ENCODE results near the gene OAS1. TPM values are rescaled to one million over a fixed set of nuclear protein-coding genes. Genes with fewer than 3 reads are reported as not detected.

The OAS1 gene
- total RNA-seq, 1 experiment from 2014 or later: 23.6 TPM

GRCh38 chr12:112870267-112870980 lies 36.3 kb upstream of the OAS1 start:
- Histone ChIP-seq H3K27me3 (ENCODE audit: low read length) (0 out of 2 replicates have a peak, but pooled peaks cover 2% of the 10 kb centered on the region), H3K79me2 (ENCODE audit: low read length) (no peaks in the 10 kb centered on the region), H3K9me2 (replicated peaks; ENCODE audit: insufficient read depth, low read length) (no peaks in the 10 kb centered on the region), H3K27ac (ENCODE audit: low read length) (no peak overlapping the region), H3K4me1 (ENCODE audit: low read length) (no peaks in the 10 kb centered on the region), H3K36me3 (ENCODE audit: insufficient read depth, low read length) (no peaks in the 10 kb centered on the region), H3K4me3 (ENCODE audit: low read length) (no peak overlapping the region), H4K20me1 (ENCODE audit: insufficient read depth, low read depth, low read length) (no peaks in the 10 kb centered on the region; the same call in 1 of the 2 replicates), H3K4me2 (ENCODE audit: low read depth, low read length, poor library complexity, severe bottlenecking) (no peak overlapping the region), H3K9ac (ENCODE audit: low read length) (no peak overlapping the region), H2AFZ (ENCODE audit: low read length) (no peak overlapping the region), H3K9me3 (ENCODE audit: low read length) (no peaks in the 10 kb centered on the region)
- DNase-seq: no peak

- Histone ChIP-seq H4K20me1 (ENCODE audit: insufficient read depth, low read depth, low read length) (no peaks in the 10 kb centered on the region; the same call in 1 of the 2 replicates), H3K79me2 (ENCODE audit: low read length) (no peaks in the 10 kb centered on the region), H3K9me3 (ENCODE audit: low read length) (no peaks in the 10 kb centered on the region), H3K4me2 (ENCODE audit: low read depth, low read length, poor library complexity, severe bottlenecking) (no peak overlapping the region), H3K9ac (ENCODE audit: low read length) (no peak overlapping the region), H3K27me3 (ENCODE audit: low read length) (no peaks in the 10 kb centered on the region), H3K27ac (ENCODE audit: low read length) (no peak overlapping the region), H3K36me3 (ENCODE audit: insufficient read depth, low read length) (no peaks in the 10 kb centered on the region), H3K4me1 (ENCODE audit: low read length) (no peaks in the 10 kb centered on the region), H2AFZ (ENCODE audit: low read length) (no peak overlapping the region), H3K9me2 (replicated peaks; ENCODE audit: insufficient read depth, low read length) (no peaks in the 10 kb centered on the region), H3K4me3 (ENCODE audit: low read length) (no peak overlapping the region)
- DNase-seq: no peak
Observed at GRCh38 chr12:112875608-112876007, 31.2 kb upstream of the OAS1 start.

- Histone ChIP-seq H4K20me1 (ENCODE audit: insufficient read depth, low read depth, low read length) (no peaks in the 10 kb centered on the region; the same call in 1 of the 2 replicates), H3K9me3 (ENCODE audit: low read length) (no peaks in the 10 kb centered on the region), H3K4me3 (ENCODE audit: low read length) (no peak overlapping the region), H3K79me2 (ENCODE audit: low read length) (no peaks in the 10 kb centered on the region), H3K27me3 (ENCODE audit: low read length) (no peaks in the 10 kb centered on the region), H3K4me1 (ENCODE audit: low read length) (no peaks in the 10 kb centered on the region), H3K27ac (ENCODE audit: low read length) (no peak overlapping the region), H3K4me2 (ENCODE audit: low read depth, low read length, poor library complexity, severe bottlenecking) (no peak overlapping the region), H2AFZ (ENCODE audit: low read length) (no peak overlapping the region), H3K9me2 (replicated peaks; ENCODE audit: insufficient read depth, low read length) (no peaks in the 10 kb centered on the region), H3K36me3 (ENCODE audit: insufficient read depth, low read length) (no peaks in the 10 kb centered on the region), H3K9ac (ENCODE audit: low read length) (no peak overlapping the region)
- no peak for DNase-seq
Observed at GRCh38 chr12:112876506-112876905, 30.3 kb upstream of the OAS1 start.

- no peaks in the 10 kb centered on the region for H3K4me1 ChIP-seq (ENCODE audit: low read length)
- no peak overlapping the region for H2AFZ ChIP-seq (ENCODE audit: low read length)
- H3K4me2 ChIP-seq (ENCODE audit: low read depth, low read length, poor library complexity, severe bottlenecking): no peak overlapping the region
- no peak overlapping the region for H3K9ac ChIP-seq (ENCODE audit: low read length)
- H3K36me3 ChIP-seq (ENCODE audit: insufficient read depth, low read length): no peaks in the 10 kb centered on the region
- H4K20me1 ChIP-seq (ENCODE audit: insufficient read depth, low read depth, low read length): no peaks in the 10 kb centered on the region; the same call in 1 of the 2 replicates
- no peak overlapping the region for H3K4me3 ChIP-seq (ENCODE audit: low read length)
- H3K9me3 ChIP-seq (ENCODE audit: low read length): no peaks in the 10 kb centered on the region
- no peak overlapping the region for H3K27ac ChIP-seq (ENCODE audit: low read length)
- H3K27me3 ChIP-seq (ENCODE audit: low read length): no peaks in the 10 kb centered on the region
- no peak for DNase-seq
- no peaks in the 10 kb centered on the region for H3K79me2 ChIP-seq (ENCODE audit: low read length)
- no peaks in the 10 kb centered on the region for H3K9me2 ChIP-seq (replicated peaks; ENCODE audit: insufficient read depth, low read length)
Observed at GRCh38 chr12:112877006-112877405, 29.8 kb upstream of the OAS1 start.

- no peaks in the 10 kb centered on the region for H3K4me1 ChIP-seq (ENCODE audit: low read length)
- no peak overlapping the region for H3K9ac ChIP-seq (ENCODE audit: low read length)
- no peaks in the 10 kb centered on the region for H3K36me3 ChIP-seq (ENCODE audit: insufficient read depth, low read length)
- H3K4me3 ChIP-seq (ENCODE audit: low read length): no peak overlapping the region
- H3K27ac ChIP-seq (ENCODE audit: low read length): no peak overlapping the region
- no peak for DNase-seq
- no peak overlapping the region for H3K4me2 ChIP-seq (ENCODE audit: low read depth, low read length, poor library complexity, severe bottlenecking)
- H4K20me1 ChIP-seq (ENCODE audit: insufficient read depth, low read depth, low read length): no peaks in the 10 kb centered on the region
- H3K79me2 ChIP-seq (ENCODE audit: low read length): no peaks in the 10 kb centered on the region
- no peaks in the 10 kb centered on the region for H3K27me3 ChIP-seq (ENCODE audit: low read length)
- H2AFZ ChIP-seq (ENCODE audit: low read length): no peak overlapping the region
- H3K9me3 ChIP-seq (ENCODE audit: low read length): no peaks in the 10 kb centered on the region
- H3K9me2 ChIP-seq (replicated peaks; ENCODE audit: insufficient read depth, low read length): no peaks in the 10 kb centered on the region
Observed at GRCh38 chr12:112878488-112878887, 28.3 kb upstream of the OAS1 start.

GRCh38 chr12:112879191-112879705 lies 27.5 kb upstream of the OAS1 start:
- no peak for DNase-seq
- Histone ChIP-seq H3K4me2 (ENCODE audit: low read depth, low read length, poor library complexity, severe bottlenecking) (no peak overlapping the region), H3K79me2 (ENCODE audit: low read length) (no peaks in the 10 kb centered on the region), H2AFZ (ENCODE audit: low read length) (no peak overlapping the region), H3K36me3 (ENCODE audit: insufficient read depth, low read length) (no peaks in the 10 kb centered on the region), H3K4me1 (ENCODE audit: low read length) (no peaks in the 10 kb centered on the region), H3K9me2 (replicated peaks; ENCODE audit: insufficient read depth, low read length) (no peaks in the 10 kb centered on the region), H4K20me1 (ENCODE audit: insufficient read depth, low read depth, low read length) (no peaks in the 10 kb centered on the region), H3K27me3 (ENCODE audit: low read length) (no peaks in the 10 kb centered on the region), H3K9me3 (ENCODE audit: low read length) (no peaks in the 10 kb centered on the region), H3K4me3 (ENCODE audit: low read length) (no peak overlapping the region), H3K27ac (ENCODE audit: low read length) (no peak overlapping the region), H3K9ac (ENCODE audit: low read length) (no peak overlapping the region)

GRCh38 chr12:112881602-112882001 lies 25.2 kb upstream of the OAS1 start:
- no peak overlapping the region for H3K4me2 ChIP-seq (ENCODE audit: low read depth, low read length, poor library complexity, severe bottlenecking)
- no peaks in the 10 kb centered on the region for H3K27me3 ChIP-seq (ENCODE audit: low read length)
- H3K9me2 ChIP-seq (replicated peaks; ENCODE audit: insufficient read depth, low read length): no peaks in the 10 kb centered on the region
- no peaks in the 10 kb centered on the region for H4K20me1 ChIP-seq (ENCODE audit: insufficient read depth, low read depth, low read length)
- no peak for DNase-seq
- no peaks in the 10 kb centered on the region for H3K4me1 ChIP-seq (ENCODE audit: low read length)
- no peaks in the 10 kb centered on the region for H3K9me3 ChIP-seq (ENCODE audit: low read length)
- H3K79me2 ChIP-seq (ENCODE audit: low read length): no peaks in the 10 kb centered on the region
- no peak overlapping the region for H3K4me3 ChIP-seq (ENCODE audit: low read length)
- no peak overlapping the region for H3K9ac ChIP-seq (ENCODE audit: low read length)
- no peak overlapping the region for H2AFZ ChIP-seq (ENCODE audit: low read length)
- H3K27ac ChIP-seq (ENCODE audit: low read length): no peak overlapping the region
- H3K36me3 ChIP-seq (ENCODE audit: insufficient read depth, low read length): no peaks in the 10 kb centered on the region

- H3K27me3 ChIP-seq (ENCODE audit: low read length): no peaks in the 10 kb centered on the region
Observed at GRCh38 chr12:112885236-112885635, 21.5 kb upstream of the OAS1 start.

More at GRCh38 chr12:112885236-112885635, 21.5 kb upstream of the OAS1 start:
- H3K27ac ChIP-seq (ENCODE audit: low read length): no peak overlapping the region
- H3K4me2 ChIP-seq (ENCODE audit: low read depth, low read length, poor library complexity, severe bottlenecking): no peak overlapping the region
- no peak overlapping the region for H2AFZ ChIP-seq (ENCODE audit: low read length)
- no peaks in the 10 kb centered on the region for H3K4me1 ChIP-seq (ENCODE audit: low read length)
- no peaks in the 10 kb centered on the region for H4K20me1 ChIP-seq (ENCODE audit: insufficient read depth, low read depth, low read length)
- H3K9me3 ChIP-seq (ENCODE audit: low read length): no peaks in the 10 kb centered on the region
- no peak overlapping the region for H3K4me3 ChIP-seq (ENCODE audit: low read length)
- H3K9me2 ChIP-seq (replicated peaks; ENCODE audit: insufficient read depth, low read length): no peaks in the 10 kb centered on the region
- no peaks in the 10 kb centered on the region for H3K79me2 ChIP-seq (ENCODE audit: low read length)
- no peak for DNase-seq
- no peak overlapping the region for H3K9ac ChIP-seq (ENCODE audit: low read length)
- no peaks in the 10 kb centered on the region for H3K36me3 ChIP-seq (ENCODE audit: insufficient read depth, low read length)

Data from Karpas-422 (cell line).